Measurements from ENCODE around the gene UBE2E3.
A peak's percentile ranks its signal among the peaks of the same experiment; 100 is the strongest.
"Not testable (repeated sequence)": the region's sequence is repeated elsewhere in the genome, so short reads cannot be mapped to it uniquely, and the experiment has no call there.

UBE2E3 gene

GRCh38 chr2:181036848-181037603 is 56.6 kb downstream of the UBE2E3 start:
- no peak for DNase-seq

- no peak for DNase-seq
These were observed 57.5 kb downstream of the UBE2E3 start for GRCh38 chr2:181037922-181038321.

GRCh38 chr2:181038796-181039195 is 58.4 kb downstream of the UBE2E3 start:
- DNase-seq = no peak

GRCh38 chr2:181040839-181041238 is 60.4 kb downstream of the UBE2E3 start:
- not testable (repeated sequence) for DNase-seq

GRCh38 chr2:181041661-181042060 is 61.3 kb downstream of the UBE2E3 start:
- DNase-seq = no peak

- DNase-seq = no peak
These were observed 62.3 kb downstream of the UBE2E3 start for GRCh38 chr2:181042706-181043105.

GRCh38 chr2:181046833-181047232 is 66.4 kb downstream of the UBE2E3 start:
- no peak for DNase-seq

DNA sequence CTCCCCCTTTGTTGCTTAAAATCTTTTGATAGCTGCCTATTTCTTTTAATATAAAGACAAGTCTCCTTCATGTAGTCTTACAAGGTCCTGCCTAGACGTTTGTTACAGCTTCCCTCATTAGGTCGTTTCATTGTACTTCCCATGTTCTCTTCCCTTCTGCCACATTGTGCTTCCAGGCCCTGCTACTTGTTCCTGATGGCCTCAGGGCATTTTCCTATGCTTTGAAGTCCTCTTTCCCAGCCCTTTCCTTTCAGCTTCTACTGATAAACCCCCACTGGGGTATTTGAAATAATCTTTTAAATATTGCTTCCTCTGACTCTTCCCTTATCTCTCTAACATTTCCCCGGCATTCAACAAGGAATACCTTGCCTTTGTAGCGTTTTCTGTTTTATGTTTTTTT is 67.4 kb downstream of the UBE2E3 start:
- DNase-seq = no peak

- DNase-seq = no peak
These were observed 71.6 kb downstream of the UBE2E3 start for GRCh38 chr2:181051861-181052522.

GRCh38 chr2:181052523-181052891 is 72.1 kb downstream of the UBE2E3 start:
- DNase-seq = no peak

DNA sequence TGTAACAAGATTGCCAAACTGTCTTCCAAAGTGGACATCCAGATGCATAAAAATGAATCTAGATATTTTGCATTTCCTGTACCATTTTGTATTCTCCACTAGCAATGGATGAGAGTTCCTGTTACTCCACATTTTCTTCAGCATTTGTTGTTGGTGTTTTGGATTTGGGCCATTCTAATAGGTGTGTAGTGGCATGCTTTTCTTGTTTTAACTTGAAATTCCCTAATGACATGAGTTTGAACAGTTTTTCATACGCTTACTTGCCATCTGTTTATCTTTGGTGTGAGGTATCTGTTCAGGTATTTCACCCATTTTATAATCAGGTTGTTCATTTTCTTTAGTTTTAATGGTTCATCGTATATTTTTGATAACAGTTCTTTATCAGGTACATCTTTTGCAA is 73.9 kb downstream of the UBE2E3 start:
- DNase-seq = no peak

- no peak for DNase-seq
These were observed 74.4 kb downstream of the UBE2E3 start for GRCh38 chr2:181054843-181055242.

GRCh38 chr2:181058378-181059269 is 78.2 kb downstream of the UBE2E3 start:
- peak; percentile 77 for DNase-seq

- no peak for DNase-seq
These were observed 83.3 kb downstream of the UBE2E3 start for GRCh38 chr2:181063696-181064095.

- no peak for DNase-seq
These were observed 85.1 kb downstream of the UBE2E3 start for GRCh38 chr2:181065458-181065857.

- DNase-seq = no peak
These were observed 85.9 kb downstream of the UBE2E3 start for GRCh38 chr2:181066333-181066732.

GRCh38 chr2:181070119-181070835 is 89.9 kb downstream of the UBE2E3 start:
- DNase-seq = no peak

GRCh38 chr2:181070836-181071200 is 90.4 kb downstream of the UBE2E3 start:
- DNase-seq = no peak

GRCh38 chr2:181072486-181073235 is 92.3 kb downstream of the UBE2E3 start:
- DNase-seq = peak; percentile 14

- DNase-seq = no peak
These were observed 93.5 kb downstream of the UBE2E3 start for GRCh38 chr2:181073896-181074295.

DNA sequence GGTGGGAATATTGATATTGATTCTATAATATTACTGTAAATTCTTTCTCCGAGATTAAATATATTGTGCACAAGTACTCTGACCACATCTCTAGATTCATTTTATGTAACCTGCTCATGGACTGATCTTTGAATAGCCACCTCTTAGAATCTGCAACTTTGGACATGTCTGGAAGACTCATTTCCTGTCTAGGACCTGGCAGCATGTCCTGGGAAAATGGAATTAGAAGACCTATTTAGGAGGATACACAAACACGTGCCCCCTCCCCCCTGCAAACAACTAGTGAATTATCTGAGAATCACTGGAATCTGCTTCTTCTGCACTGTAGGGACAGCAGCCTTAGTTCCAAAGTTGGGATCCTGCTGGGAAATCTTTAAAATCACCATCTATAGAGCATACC is 94.1 kb downstream of the UBE2E3 start:
- DNase-seq = no peak

DNA sequence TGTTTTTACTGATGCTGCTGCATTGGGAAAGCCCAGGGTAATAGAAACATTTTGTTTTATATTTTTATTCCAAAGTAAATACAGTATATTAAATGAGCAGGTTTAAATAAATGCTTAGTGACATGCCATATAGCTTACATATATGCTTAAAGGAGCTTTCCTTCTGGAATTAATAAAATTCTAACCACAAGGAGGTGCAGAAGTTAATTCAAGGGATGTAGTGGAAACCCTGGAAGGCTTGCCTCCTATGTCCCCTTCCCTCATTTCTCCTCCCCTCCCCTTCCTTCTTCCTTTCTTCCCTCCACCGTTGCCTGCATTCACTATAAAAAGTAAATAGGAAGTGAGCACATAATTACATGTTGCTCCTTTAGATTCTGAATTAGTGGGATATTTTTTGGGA is 96.3 kb downstream of the UBE2E3 start:
- DNase-seq = no peak
